GM18861 (cell line): ENCODE data around the gene PIGX.

Source experiments
- ATAC-seq: cut with Tn5 transposase; IDR thresholded peaks from one replicate; pipeline ENCODE4 v1.9.1; 2021; ENCODE audit not compliant: unreplicated experiment

The PIGX gene

DNA sequence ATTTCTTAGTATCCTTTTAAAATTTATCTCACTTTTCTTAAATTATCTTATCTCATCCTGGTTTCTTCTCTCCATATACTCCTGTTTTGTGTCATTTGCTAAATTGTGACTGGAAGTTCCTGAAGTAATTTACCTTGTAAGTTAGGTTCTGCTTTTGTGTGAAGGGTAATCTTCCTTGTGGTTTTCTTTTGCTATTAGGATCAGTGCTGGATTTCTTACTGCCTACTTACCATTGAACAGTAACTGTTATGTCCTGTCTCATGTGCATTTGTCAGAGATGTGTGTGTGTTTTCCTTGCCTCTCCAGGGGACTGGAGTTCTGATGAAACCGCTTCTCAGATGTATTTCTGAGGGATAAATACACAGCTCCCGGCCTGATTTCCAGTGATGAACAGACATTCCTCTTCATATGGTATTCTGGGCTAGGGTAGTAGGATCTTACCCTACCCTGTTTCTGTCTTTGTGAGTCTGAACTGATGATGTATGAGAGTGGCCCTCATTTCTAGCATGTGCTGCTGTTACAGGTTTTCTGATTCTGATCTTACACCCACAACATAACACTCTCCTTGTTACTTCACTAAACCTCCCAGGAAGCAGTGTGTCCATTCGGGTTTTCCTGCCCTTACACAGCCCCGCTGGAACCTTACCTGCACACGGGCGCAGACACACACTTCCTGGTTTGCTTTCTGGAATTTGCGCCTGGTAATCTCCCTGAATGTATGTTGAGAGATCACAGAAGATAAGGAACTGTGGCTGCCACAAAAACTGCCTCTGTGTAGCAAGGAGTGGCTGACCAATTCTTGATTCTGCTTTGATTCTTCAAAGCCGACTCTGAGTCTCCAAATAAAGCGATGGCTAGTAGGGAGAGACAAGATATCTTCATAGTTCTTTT lies 42.2 kb downstream of the PIGX start:
- no peak for ATAC-seq

DNA sequence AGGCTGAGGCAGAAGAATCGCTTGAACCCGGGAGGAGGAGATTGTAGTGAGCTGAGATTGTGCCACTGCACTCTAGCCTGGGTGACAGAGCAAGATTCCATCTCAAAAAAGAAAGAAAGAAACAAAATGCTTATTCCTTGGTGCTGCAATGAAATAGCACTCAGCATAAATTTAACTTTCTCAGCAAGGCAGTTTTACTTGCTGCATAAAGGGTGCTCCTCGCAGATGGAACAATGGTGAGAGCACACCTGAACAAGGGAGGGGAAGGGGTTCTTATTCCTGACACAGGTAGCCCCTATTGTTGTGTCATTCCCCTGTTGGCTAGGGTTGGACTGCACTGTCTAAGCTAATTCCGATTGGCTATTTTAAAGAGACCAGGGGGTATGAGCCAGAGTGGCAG lies 44.6 kb downstream of the PIGX start:
- no peak for ATAC-seq

DNA sequence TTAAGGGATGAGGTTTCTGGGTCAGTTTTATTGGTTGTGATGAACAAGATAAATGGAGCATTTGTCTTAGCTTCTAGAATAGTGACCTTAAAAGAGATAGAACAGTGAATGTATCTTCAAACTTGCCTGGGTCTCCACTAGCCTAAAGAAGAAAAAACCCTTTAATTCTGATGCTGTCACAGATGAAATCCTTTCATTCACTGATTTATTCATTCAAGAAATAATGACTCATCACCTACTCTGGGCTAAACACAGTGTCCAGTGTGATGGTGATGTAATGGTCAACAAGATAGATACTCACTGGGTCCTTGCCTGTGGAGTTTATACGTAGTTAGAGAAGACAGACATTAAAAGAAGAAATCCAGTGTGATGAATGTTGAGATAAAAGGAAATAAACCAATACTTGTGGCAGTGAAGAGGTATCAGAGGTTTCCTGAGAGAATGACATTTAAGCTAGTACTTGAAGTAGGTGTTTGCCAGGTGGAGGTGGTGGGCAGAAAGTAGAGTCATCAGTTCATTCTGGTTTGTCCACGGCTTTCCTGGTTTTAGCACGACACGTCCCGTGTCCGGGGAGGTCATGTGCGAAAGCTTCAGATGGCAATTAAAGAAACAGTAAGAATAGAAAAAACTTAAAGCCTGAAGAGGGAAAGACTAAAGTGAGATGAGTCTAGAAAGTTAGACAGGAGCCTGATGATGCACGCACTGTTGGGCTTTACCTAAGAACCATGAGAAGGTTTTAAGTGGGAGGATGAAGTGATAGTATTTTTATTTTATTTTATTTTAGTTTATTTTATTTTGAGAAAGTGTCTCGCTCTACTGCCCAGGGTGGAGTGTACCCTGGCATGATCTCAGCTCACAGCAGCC lies 45.9 kb downstream of the PIGX start:
- no peak for ATAC-seq

DNA sequence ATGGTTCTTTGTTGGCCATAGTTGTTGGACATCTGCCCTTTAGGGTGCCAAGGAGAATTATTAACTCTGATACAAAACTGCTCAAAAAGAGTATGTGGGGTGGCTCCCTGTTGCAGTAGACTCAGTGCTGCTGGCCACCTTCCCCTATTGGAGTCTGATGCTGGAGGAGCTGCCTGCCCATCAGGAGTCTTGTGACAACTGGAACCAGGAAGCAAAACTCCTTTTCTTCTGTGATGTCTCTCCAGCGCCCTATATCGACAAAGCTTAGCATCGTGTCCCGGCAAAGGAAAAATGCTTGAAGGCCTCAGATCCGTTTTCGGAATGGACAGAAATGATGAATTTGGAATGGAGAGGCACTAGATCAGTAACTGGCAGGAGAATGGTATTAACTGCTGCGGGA lies 51.0 kb downstream of the PIGX start:
- no peak for ATAC-seq

DNA sequence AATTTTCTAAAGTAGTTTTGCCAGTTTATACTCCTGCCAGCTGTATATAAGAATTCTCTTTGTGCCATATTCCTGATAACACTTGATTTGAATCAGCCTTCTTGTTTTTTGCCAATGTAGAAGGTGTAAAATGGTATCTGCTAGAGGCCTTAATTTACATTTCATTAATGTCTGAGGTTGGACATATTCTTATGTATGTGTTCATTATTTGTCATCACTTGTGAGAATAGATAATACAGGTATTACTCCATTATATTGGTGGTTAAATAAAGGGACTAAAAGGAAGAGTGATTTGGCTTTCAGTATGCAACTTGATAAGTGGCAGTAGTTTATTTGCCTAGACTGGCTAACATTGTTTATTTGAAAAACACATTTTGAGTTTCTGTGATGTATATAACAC lies 53.3 kb downstream of the PIGX start:
- ATAC-seq: no peak

DNA sequence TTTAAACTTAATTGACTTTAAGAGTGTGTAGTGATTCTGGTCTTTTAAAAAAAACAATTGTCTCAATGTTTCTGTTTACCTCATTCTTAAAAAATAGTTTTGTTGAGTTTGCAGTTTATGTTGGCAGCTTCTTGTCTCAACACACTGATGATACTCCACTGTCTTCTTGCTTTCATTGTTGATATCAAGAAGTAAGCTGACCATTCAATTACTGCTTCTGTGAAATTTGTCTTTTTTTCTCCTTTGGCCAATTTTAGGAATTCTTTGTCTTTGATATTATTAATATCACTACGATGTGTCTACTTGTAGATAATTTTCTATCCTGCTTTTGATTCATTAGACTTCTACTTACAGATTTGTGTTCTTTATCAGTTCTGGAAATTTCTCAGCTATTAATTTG lies 58.9 kb downstream of the PIGX start:
- ATAC-seq: no peak

DNA sequence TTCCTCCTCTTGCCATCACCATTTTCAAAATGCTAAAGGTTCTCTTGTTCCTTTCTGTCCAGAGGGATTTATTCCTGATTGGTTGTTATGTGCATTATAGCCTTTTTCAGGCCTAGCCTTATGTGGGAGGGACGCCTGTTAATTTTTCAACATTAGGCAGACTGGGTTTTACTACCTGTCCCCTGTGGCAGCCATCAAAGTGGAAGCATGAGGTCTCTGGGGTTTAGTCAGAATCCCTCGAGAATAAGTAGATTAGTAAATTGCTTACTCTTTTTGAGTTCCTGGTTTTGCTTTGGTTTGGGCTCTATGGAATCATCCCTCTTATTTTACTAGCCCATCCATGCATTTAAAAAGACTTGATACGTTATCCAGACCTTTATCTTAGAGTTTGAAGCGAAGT lies 59.9 kb downstream of the PIGX start:
- no peak for ATAC-seq

DNA sequence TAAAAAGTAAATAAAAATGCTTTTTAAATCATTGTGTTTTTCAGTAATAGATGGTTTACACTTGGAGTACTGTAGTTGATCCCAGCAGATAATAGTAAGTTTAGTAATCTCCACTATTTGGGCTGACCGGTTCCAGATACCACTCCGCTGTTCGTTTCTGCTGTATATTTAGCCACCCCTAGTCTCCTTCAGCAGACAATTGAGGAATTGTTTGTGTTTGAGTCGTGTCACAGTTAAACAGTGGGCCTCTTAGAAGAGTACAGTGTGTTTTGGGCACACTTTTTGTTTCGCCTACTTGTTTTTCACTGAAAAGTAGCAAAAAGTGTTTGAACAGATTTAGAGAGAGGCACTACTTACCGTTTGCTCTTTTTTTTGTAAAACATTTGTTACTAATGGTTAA lies 60.7 kb downstream of the PIGX start:
- no peak for ATAC-seq

DNA sequence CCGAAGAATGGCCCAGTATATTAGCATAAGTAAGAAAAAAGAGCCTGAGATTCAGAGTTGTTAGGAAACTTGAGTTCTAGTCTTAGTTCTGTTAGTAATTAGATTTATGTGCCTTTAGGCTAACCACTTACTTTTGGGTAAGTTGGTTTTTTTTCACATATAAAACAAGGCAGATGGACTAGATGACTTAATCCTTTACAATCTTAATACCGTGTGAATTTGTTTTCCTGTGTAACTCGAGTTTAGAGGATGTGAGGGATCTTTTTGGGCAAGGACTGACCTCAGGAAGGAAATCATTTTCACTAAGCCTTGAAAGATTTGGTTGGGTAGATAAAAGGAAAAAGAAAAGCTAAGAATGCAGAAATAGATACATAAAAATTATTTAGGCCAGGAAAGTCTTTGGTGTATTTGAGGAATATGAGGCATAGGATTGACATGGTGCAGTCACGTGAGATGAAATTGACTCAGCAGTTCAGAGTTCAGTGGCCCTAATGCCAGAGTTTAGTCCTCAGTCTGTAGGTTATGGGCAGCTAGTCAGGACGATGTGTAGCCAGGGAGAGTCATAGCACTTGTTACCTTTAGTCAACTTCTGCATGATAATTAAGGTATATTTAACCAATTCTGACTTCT lies 62.1 kb downstream of the PIGX start:
- ATAC-seq: no peak

DNA sequence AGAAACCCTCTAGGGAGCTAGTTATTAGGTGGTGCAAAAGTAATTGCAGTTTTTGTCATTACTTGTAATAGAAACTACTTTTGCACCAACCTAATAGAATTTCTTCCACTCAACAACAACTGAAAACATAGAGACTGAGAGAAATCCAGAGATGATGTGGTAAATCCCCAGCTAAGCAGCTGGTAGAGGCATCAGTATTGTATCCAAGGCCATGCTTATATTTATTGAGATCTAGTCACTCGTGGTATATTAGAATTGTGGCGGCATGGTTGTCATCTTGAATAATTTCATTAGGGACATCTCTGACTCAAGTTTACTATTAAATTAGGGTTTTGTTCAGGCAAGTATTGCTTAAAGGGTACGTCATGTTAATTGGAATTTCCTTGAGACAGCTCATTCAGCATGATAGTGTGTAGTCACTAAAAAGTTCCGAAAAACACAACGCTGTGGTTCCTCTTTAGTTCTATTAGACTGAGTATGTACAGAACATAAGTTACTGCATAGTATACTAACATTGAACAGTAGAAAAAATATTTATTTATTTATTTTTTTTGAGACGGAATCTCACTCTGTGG lies 62.8 kb downstream of the PIGX start:
- ATAC-seq: no peak

DNA sequence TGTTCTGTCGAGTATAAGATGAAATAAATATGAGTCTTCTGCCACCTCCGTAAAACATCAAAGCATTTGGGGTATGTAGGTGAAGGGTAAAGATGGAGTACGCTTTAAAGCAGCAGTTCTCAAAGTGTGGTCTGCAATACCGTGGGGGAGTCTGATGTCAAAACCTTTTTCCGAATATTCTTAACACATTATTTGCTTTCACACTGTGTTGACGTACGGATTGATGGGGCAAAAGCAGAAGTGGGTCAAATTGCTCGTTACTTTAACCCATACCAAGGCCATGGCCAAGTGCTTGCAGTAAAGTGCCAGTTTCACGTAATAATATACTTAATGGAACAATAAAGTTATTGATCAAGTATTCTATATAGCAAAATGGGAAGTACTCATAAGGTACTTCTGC lies 63.8 kb downstream of the PIGX start:
- ATAC-seq: no peak

DNA sequence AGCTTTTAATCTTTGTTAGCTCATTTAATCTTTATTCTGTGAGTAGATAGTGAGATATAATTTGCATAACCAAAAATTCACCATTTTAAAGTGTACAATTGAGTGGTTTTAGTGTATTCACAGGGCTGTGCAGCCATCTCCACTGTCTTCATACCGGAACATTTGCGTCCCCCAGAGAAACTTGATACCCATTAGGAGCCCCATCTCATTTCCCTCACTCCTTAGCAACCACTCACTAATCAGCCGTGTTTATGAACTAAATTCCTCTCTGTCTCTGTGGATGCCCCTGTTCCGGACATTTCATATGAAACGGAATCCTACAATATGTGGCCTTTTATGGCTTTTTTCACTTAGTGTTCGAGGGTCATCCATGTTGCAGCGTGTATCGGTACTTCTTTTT lies 65.7 kb downstream of the PIGX start:
- ATAC-seq: no peak

DNA sequence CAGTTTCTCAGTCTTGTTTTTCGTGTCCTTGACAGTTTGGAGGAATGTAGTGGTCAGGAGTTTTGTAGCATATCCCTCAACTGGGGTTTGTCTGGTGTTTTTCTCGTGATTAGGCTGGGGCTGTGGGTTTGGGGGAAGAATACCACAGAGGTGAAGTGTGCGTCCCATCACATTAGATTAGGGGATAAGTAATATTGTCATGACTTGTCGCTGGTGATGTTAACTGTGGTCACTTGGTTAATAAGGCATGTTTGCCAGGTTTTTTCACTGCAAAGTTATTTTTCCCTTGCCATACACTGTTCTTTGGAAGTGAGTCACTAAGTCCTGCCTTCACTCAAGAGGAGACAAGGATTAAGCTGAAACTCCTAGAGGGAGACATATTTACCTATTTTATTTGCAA lies 66.6 kb downstream of the PIGX start:
- ATAC-seq: no peak

DNA sequence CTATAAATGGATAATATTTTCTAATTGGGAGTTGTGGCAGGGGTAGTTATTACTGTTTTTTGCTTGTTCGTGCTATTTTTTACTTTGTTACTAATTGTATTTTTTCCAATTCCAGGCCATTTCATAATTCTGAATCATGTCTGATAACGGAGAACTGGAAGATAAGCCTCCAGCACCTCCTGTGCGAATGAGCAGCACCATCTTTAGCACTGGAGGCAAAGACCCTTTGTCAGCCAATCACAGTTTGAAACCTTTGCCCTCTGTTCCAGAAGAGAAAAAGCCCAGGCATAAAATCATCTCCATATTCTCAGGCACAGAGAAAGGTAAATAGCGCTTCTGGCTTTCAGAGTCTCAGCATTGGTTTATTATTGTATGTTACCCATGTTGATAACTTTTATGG lies 70.3 kb downstream of the PIGX start:
- no peak for ATAC-seq
